GM23338 (cell line): ENCODE measurements around the gene GSG1L. TPM values are rescaled to one million over a fixed set of nuclear protein-coding genes. Genes with fewer than 3 reads are reported as not detected.

Experiments used
- ATAC-seq: fragments of 200-7000 bp; cut with Tn5 transposase; 3 replicates; pipeline ENCODE4 v1.9.1; 2020
- DNase-seq: peaks from one replicate; pipeline ENCODE4 v3.0.0-alpha.2; 2015; ENCODE audit warnings: low spot score
- H2AFZ ChIP-seq: fragments of 200-600 bp; sonication (generic); 2 replicates; pipeline ENCODE4 v1.8.0; 2016; ENCODE audit warnings: antibody characterized with exemption, mild to moderate bottlenecking, moderate library complexity
- H3F3A ChIP-seq: fragments of 200-600 bp; sonication (generic); replicated peaks from 2 replicates; pipeline ENCODE4 v1.8.0; 2017; ENCODE audit warnings: antibody characterized with exemption, mixed run types, low read depth
- H3K27ac ChIP-seq: fragments of 200-600 bp; sonication (generic); 2 replicates; pipeline ENCODE4 v1.6.1; 2016; ENCODE audit warnings: low read depth
- H3K27me3 ChIP-seq: fragments of 200-600 bp; sonication (generic); 2 replicates; pipeline ENCODE4 v1.8.0; 2016; ENCODE audit warnings: mild to moderate bottlenecking, mixed run types, moderate library complexity; ENCODE audit not compliant: insufficient read depth
- H3K36me3 ChIP-seq: fragments of 200-600 bp; sonication (generic); 2 replicates; pipeline ENCODE4 v1.8.0; 2016; ENCODE audit warnings: mild to moderate bottlenecking; ENCODE audit not compliant: insufficient read depth
- H3K4me1 ChIP-seq: fragments of 200-600 bp; sonication (generic); 2 replicates; pipeline ENCODE4 v1.8.0; 2016; ENCODE audit warnings: mild to moderate bottlenecking, moderate library complexity; ENCODE audit not compliant: insufficient read depth
- H3K4me2 ChIP-seq: fragments of 200-600 bp; sonication (generic); 2 replicates; pipeline ENCODE4 v1.7.1; 2017; ENCODE audit warnings: mixed run types
- H3K4me3 ChIP-seq: fragments of 200-600 bp; sonication (generic); 2 replicates; pipeline ENCODE4 v1.6.1; 2016; ENCODE audit warnings: mixed run types
- H3K79me2 ChIP-seq: fragments of 200-600 bp; sonication (generic); replicated peaks from 2 replicates; pipeline ENCODE4 v1.8.0; 2017; ENCODE audit warnings: mild to moderate bottlenecking; ENCODE audit not compliant: insufficient read depth
- H3K9me2 ChIP-seq: fragments of 200-600 bp; sonication (generic); 2 replicates; pipeline ENCODE4 v1.8.0; 2017; ENCODE audit not compliant: insufficient read depth
- H4K20me1 ChIP-seq: fragments of 200-600 bp; sonication (generic); replicated peaks from 2 replicates; pipeline ENCODE4 v1.8.0; 2017; ENCODE audit warnings: mild to moderate bottlenecking; ENCODE audit not compliant: insufficient read depth
- H3K27ac Mint-ChIP-seq: 2 replicates; pipeline ENCODE4 v1.8.0; 2020; ENCODE audit warnings: inconsistent platforms, mild to moderate bottlenecking, moderate library complexity, mixed read lengths
- H3K27me3 Mint-ChIP-seq: 3 replicates; pipeline ENCODE4 v1.8.0; 2022; ENCODE audit warnings: low read depth, mild to moderate bottlenecking, moderate library complexity, mixed read lengths, inconsistent platforms; ENCODE audit not compliant: insufficient read depth, poor library complexity
- H3K36me3 Mint-ChIP-seq: 3 replicates; pipeline ENCODE4 v1.8.0; 2021; ENCODE audit warnings: low read depth, mild to moderate bottlenecking, inconsistent platforms, moderate library complexity, mixed read lengths
- H3K4me1 Mint-ChIP-seq: 3 replicates; pipeline ENCODE4 v1.8.0; 2020; ENCODE audit warnings: mild to moderate bottlenecking, inconsistent platforms, mixed read lengths
- H3K4me3 Mint-ChIP-seq: 3 replicates; pipeline ENCODE4 v1.8.0; 2021; ENCODE audit warnings: moderate library complexity, mild to moderate bottlenecking, inconsistent platforms, mixed read lengths
- H3K9me3 Mint-ChIP-seq: 3 replicates; pipeline ENCODE4 v1.8.0; 2020; ENCODE audit warnings: moderate library complexity, mild to moderate bottlenecking, inconsistent platforms, mixed read lengths
- CREB1 ChIP-seq: fragments of 250-450 bp; sonication (Bioruptor Pico); IDR thresholded peaks from 2 replicates; pipeline ENCODE4 v1.5.0; 2020; ENCODE audit warnings: low read depth, mild to moderate bottlenecking, moderate library complexity
- ETS1 ChIP-seq: IDR thresholded peaks from 2 replicates; pipeline ENCODE4 v1.6.1; 2016; ENCODE audit warnings: antibody characterized with exemption
- EZH2phosphoT487 ChIP-seq: fragments of 200-600 bp; sonication (generic); IDR thresholded peaks from one replicate; pipeline ENCODE4 v1.8.1; 2018; ENCODE audit warnings: antibody characterized with exemption; ENCODE audit not compliant: unreplicated experiment
- JUNB ChIP-seq: IDR thresholded peaks from one replicate; pipeline ENCODE4 v1.6.1; 2016; ENCODE audit warnings: antibody characterized with exemption; ENCODE audit not compliant: unreplicated experiment
- NANOG ChIP-seq: IDR thresholded peaks from 2 replicates; pipeline ENCODE4 v1.6.1; 2016; ENCODE audit warnings: antibody characterized with exemption, borderline replicate concordance
- REST ChIP-seq: IDR thresholded peaks from one replicate; pipeline ENCODE4 v1.6.1; 2018; ENCODE audit warnings: antibody characterized with exemption; ENCODE audit not compliant: unreplicated experiment
- STAT1 ChIP-seq: IDR thresholded peaks from one replicate; pipeline ENCODE4 v1.6.1; 2016; ENCODE audit warnings: antibody characterized with exemption; ENCODE audit not compliant: unreplicated experiment
- polyA plus RNA-seq: library from polyadenylated mRNA; unstranded; fragments of >200 nt; fragmentation: Nextera tagmentation; extraction: Ambion mirVana; gene quantifications from 2 replicates; pipeline ENCODE4 v1.2.1, GENCODE V29; 2016
- total RNA-seq: library from RNA; depleted of rRNA; stranded (reverse); fragments of >200 nt; shearing (Covaris generic); gene quantifications from 2 replicates; pipeline ENCODE4 v1.2.3, GENCODE V29; 2014

GSG1L gene
- total and polyA plus RNA-seq, 2 experiments from 2014 or later = 0.36 to 0.63 TPM

GRCh38 chr16:27795992-27796614, 267.4 kb downstream of the GSG1L start:
- H3K4me2 ChIP-seq = no peak overlapping the region
- H3K9me2 ChIP-seq = no peaks in the 10 kb centered on the region; the same call in 1 of the 2 replicates
- Mint-ChIP-seq H3K36me3 (no peaks in the 10 kb centered on the region), H3K4me3 (no peak overlapping the region), H3K27me3 (peaks cover 9% of the 10 kb centered on the region), H3K4me1 (no peaks in the 10 kb centered on the region; the same call in 2 of the 3 replicates), H3K9me3 (no peaks in the 10 kb centered on the region), H3K27ac (no peak overlapping the region)
- H3F3A ChIP-seq = no peaks in the 10 kb centered on the region
- no peaks in the 10 kb centered on the region for H3K4me1 ChIP-seq
- no peaks in the 10 kb centered on the region for H3K79me2 ChIP-seq
- no peaks in the 10 kb centered on the region for H3K27me3 ChIP-seq
- H3K27ac ChIP-seq = no peak overlapping the region
- no peak overlapping the region for H2AFZ ChIP-seq
- H3K4me3 ChIP-seq = no peak overlapping the region
- DNase-seq (peak; percentile 91), ATAC-seq (peak; percentile 97)
- TF ChIP-seq STAT1 (no peak), EZH2phosphoT487 (no peak), REST (peak; percentile 91), CREB1 (CRISPR knock-in tag) (no peak)
- no peaks in the 10 kb centered on the region; the same call in 1 of the 2 replicates for H4K20me1 ChIP-seq
- no peaks in the 10 kb centered on the region for H3K36me3 ChIP-seq

GRCh38 chr16:27793249-27793622, 270.3 kb downstream of the GSG1L start:
- no peaks in the 10 kb centered on the region for H3K36me3 ChIP-seq
- TF ChIP-seq NANOG (no peak), REST (no peak), JUNB (no peak), ETS1 (no peak), STAT1 (no peak), EZH2phosphoT487 (no peak)
- Mint-ChIP-seq H3K27ac (no peak overlapping the region), H3K36me3 (no peaks in the 10 kb centered on the region), H3K9me3 (no peaks in the 10 kb centered on the region), H3K4me1 (no peaks in the 10 kb centered on the region; the same call in 2 of the 3 replicates), H3K4me3 (no peak overlapping the region), H3K27me3 (peaks cover 5% of the 10 kb centered on the region)
- ATAC-seq (no peak), DNase-seq (no peak)
- H3K79me2 ChIP-seq = no peaks in the 10 kb centered on the region
- H3K4me3 ChIP-seq = no peak overlapping the region
- no peak overlapping the region for H2AFZ ChIP-seq
- no peaks in the 10 kb centered on the region; the same call in 1 of the 2 replicates for H4K20me1 ChIP-seq
- H3K27me3 ChIP-seq = no peaks in the 10 kb centered on the region
- no peak overlapping the region for H3K27ac ChIP-seq
- H3K4me2 ChIP-seq = no peak overlapping the region
- no peaks in the 10 kb centered on the region for H3F3A ChIP-seq
- peaks cover 13% of the 10 kb centered on the region; the same call in 1 of the 2 replicates for H3K9me2 ChIP-seq
- no peaks in the 10 kb centered on the region for H3K4me1 ChIP-seq
